Activated naive CD8-positive, alpha-beta T cell treated with anti-CD3 and anti-CD28 coated beads, Interleukin-2, amount 50 U/mL, for 16 hours (primary cell): Measurements from ENCODE around the gene CHP2.
"Not testable (repeated sequence)": the region's sequence is repeated elsewhere in the genome, so short reads cannot be mapped to it uniquely, and the experiment has no call there.

ENCODE experiments used
- DNase-seq: peaks from one replicate; pipeline ENCODE4 v3.0.0-alpha.2; 2020; ENCODE audit warnings: low read depth, low spot score

CHP2 gene

GRCh38 chr16:23754594-23755483, at the start of gene CHP2:
CHP2 (plus strand) TSS chr16:23755026; CDS start chr16:23755050, 24 bp downstream.
- no peak for DNase-seq

- no peak for DNase-seq
These were observed 49.3 kb upstream of the CHP2 start for GRCh38 chr16:23705517-23705902.

GRCh38 chr16:23706439-23706838, 48.4 kb upstream of the CHP2 start:
- DNase-seq, result no peak

- no peak for DNase-seq
These were observed 45.3 kb upstream of the CHP2 start for GRCh38 chr16:23709536-23709935.

- no peak for DNase-seq
These were observed 44.8 kb upstream of the CHP2 start for GRCh38 chr16:23710008-23710407.

GRCh38 chr16:23710504-23710903, 44.3 kb upstream of the CHP2 start:
- DNase-seq, result no peak

- no peak for DNase-seq
These were observed 43.0 kb upstream of the CHP2 start for GRCh38 chr16:23711785-23712184.

- no peak for DNase-seq
These were observed 41.9 kb upstream of the CHP2 start, which contains the start of gene ERN2 for GRCh38 chr16:23712976-23713375. ERN2 (minus strand) TSS chr16:23713222; CDS start chr16:23713187, 35 bp downstream.

GRCh38 chr16:23716484-23716883, 38.3 kb upstream of the CHP2 start:
- DNase-seq, result no peak

- not testable (repeated sequence) for DNase-seq
These were observed 32.1 kb upstream of the CHP2 start for GRCh38 chr16:23722613-23723240.

- no peak for DNase-seq
These were observed 30.6 kb upstream of the CHP2 start for GRCh38 chr16:23724096-23724784.

GRCh38 chr16:23724785-23725131, 30.1 kb upstream of the CHP2 start:
- DNase-seq, result no peak

GRCh38 chr16:23726710-23727109, 28.1 kb upstream of the CHP2 start:
- DNase-seq, result no peak

- no peak for DNase-seq
These were observed 26.7 kb upstream of the CHP2 start for GRCh38 chr16:23728112-23728477.

- DNase-seq, result no peak
These were observed 25.1 kb upstream of the CHP2 start for GRCh38 chr16:23729503-23730424.

GRCh38 chr16:23734176-23734893, 20.5 kb upstream of the CHP2 start:
- DNase-seq, result no peak

- not testable (repeated sequence) for DNase-seq
These were observed 17.3 kb upstream of the CHP2 start for GRCh38 chr16:23737423-23738028.

GRCh38 chr16:23739516-23739915, 15.3 kb upstream of the CHP2 start:
- no peak for DNase-seq

GRCh38 chr16:23741675-23742303, 13.0 kb upstream of the CHP2 start:
- no peak for DNase-seq

GRCh38 chr16:23742766-23743165, 12.1 kb upstream of the CHP2 start:
- DNase-seq, result no peak
